Nephron progenitor cell (in vitro differentiated cells): ENCODE results near the gene ADAD1.

ENCODE experiments used
- DNase-seq: peaks from one replicate; pipeline ENCODE4 v3.0.0; 2021
- H3K27ac Mint-ChIP-seq: 2 replicates; pipeline ENCODE4 v1.8.0; 2021; ENCODE audit warnings: mild to moderate bottlenecking, moderate library complexity, mixed read lengths
- H3K27me3 Mint-ChIP-seq: 2 replicates; pipeline ENCODE4 v1.8.0; 2021; ENCODE audit warnings: mild to moderate bottlenecking, low read depth, mixed read lengths; ENCODE audit not compliant: poor library complexity
- H3K36me3 Mint-ChIP-seq: 2 replicates; pipeline ENCODE4 v1.8.0; 2021; ENCODE audit warnings: low read depth, mixed read lengths
- H3K4me1 Mint-ChIP-seq: 2 replicates; pipeline ENCODE4 v1.8.0; 2021; ENCODE audit warnings: mixed read lengths
- H3K4me3 Mint-ChIP-seq: 2 replicates; pipeline ENCODE4 v1.8.0; 2021; ENCODE audit warnings: mild to moderate bottlenecking, moderate library complexity, mixed read lengths
- H3K9me3 Mint-ChIP-seq: 2 replicates; pipeline ENCODE4 v1.8.0; 2021; ENCODE audit warnings: mild to moderate bottlenecking, moderate library complexity, mixed read lengths
- TF ChIP-seq, protein P1 (sequence below): fragments of 200-600 bp; sonication (generic); IDR thresholded peaks from 2 replicates; pipeline ENCODE4 v1.5.0; 2021; ENCODE audit warnings: antibody characterized with exemption

ADAD1 gene

DNA sequence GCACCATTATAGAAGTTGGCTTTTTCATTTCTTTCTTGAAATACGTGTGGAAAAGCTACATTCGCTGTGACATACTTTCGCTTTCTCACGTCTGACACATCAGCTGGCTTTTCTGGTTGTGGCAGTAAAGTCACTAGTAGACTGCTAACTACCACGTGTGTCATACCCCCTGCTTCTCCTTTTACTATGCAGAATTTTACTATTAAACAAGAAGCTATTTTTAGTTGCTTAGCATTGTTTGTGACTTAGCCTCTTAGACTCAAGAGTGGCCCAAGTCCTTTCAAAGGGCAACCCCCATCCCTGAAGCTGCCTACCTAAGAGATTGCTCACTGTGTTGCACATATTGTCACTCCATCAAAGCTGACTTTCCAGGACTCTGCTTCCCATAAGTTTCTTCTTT, 79.8 kb downstream of the ADAD1 start:
- H3K4me3 Mint-ChIP-seq = no peak overlapping the region
- H3K27me3 Mint-ChIP-seq = peaks cover 7% of the 10 kb centered on the region
- H3K4me1 Mint-ChIP-seq = no peaks in the 10 kb centered on the region
- peaks cover 10% of the 10 kb centered on the region for H3K9me3 Mint-ChIP-seq
- TF ChIP-seq, protein P1, sequence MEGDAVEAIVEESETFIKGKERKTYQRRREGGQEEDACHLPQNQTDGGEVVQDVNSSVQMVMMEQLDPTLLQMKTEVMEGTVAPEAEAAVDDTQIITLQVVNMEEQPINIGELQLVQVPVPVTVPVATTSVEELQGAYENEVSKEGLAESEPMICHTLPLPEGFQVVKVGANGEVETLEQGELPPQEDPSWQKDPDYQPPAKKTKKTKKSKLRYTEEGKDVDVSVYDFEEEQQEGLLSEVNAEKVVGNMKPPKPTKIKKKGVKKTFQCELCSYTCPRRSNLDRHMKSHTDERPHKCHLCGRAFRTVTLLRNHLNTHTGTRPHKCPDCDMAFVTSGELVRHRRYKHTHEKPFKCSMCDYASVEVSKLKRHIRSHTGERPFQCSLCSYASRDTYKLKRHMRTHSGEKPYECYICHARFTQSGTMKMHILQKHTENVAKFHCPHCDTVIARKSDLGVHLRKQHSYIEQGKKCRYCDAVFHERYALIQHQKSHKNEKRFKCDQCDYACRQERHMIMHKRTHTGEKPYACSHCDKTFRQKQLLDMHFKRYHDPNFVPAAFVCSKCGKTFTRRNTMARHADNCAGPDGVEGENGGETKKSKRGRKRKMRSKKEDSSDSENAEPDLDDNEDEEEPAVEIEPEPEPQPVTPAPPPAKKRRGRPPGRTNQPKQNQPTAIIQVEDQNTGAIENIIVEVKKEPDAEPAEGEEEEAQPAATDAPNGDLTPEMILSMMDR = no peak
- H3K27ac Mint-ChIP-seq = no peak overlapping the region
- no peaks in the 10 kb centered on the region for H3K36me3 Mint-ChIP-seq
- DNase-seq = no peak

DNA sequence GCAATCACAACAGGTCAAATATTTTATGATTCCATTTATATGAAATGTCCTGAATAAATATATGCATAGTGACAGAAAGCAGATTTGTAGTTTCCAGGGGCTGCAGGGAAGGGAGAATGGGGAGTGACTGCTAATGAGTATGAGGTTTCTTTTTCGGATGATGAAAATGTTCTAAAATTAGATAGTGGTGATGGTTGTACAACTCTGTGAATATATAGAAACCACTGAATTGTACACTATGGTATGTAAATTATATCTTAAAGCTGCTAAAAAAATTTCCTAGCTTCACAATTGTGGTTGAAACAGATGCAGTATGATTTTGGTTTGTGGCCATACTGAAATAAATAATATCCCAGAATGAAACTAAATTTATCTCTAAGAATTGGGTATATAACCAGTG, 90.6 kb downstream of the ADAD1 start:
- Mint-ChIP-seq H3K4me1 (no peaks in the 10 kb centered on the region), H3K9me3 (peaks cover 33% of the 10 kb centered on the region), H3K27me3 (no peaks in the 10 kb centered on the region), H3K36me3 (no peaks in the 10 kb centered on the region), H3K4me3 (no peak overlapping the region), H3K27ac (no peak overlapping the region)
- DNase-seq = no peak
- TF ChIP-seq, protein P1 = no peak

DNA sequence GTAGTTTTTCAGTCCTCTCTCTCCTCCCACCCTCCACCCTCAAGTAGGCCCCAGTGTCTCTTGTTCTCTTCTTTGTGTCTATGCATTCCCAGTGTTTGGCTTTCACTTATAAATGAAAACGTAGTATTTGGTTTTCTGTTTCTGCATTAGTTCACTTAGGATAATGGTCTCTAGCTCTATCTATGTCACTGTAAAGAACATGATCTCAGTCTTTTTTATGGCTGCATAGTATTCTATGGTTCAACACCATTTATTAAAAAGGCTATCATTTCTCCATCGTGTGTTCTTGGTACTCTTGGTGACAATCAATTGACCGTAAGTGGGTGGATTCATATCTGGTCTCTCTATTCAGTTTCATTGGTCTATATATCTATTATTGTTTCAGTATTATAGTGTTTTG, 96.4 kb downstream of the ADAD1 start:
- H3K27ac Mint-ChIP-seq = no peak overlapping the region
- no peaks in the 10 kb centered on the region for H3K27me3 Mint-ChIP-seq
- H3K36me3 Mint-ChIP-seq = no peaks in the 10 kb centered on the region
- no peak for DNase-seq
- TF ChIP-seq, protein P1 = no peak
- no peaks in the 10 kb centered on the region for H3K4me1 Mint-ChIP-seq
- H3K4me3 Mint-ChIP-seq = no peak overlapping the region
- peaks cover 4% of the 10 kb centered on the region for H3K9me3 Mint-ChIP-seq

DNA sequence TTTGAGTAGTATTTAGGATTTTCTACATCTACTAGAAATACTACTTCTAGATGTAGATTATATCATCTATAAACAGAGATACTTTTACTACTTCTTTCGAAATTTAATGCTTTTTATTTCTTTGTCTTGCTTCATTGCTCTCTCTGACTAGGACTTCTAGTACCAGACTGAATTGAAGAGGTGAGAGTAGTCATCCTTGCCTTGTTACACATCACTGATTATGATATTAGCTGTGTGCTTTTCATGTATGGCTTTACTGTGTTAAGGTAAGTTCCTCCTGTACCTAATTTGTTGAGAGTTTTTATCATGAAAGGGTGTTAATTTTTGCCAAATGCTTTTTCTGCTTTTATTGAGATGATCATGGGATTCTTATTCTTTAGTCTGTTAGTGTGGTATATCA, 97.3 kb downstream of the ADAD1 start:
- Mint-ChIP-seq H3K4me3 (no peak overlapping the region), H3K27ac (no peak overlapping the region)
- TF ChIP-seq, protein P1 = no peak

DNA sequence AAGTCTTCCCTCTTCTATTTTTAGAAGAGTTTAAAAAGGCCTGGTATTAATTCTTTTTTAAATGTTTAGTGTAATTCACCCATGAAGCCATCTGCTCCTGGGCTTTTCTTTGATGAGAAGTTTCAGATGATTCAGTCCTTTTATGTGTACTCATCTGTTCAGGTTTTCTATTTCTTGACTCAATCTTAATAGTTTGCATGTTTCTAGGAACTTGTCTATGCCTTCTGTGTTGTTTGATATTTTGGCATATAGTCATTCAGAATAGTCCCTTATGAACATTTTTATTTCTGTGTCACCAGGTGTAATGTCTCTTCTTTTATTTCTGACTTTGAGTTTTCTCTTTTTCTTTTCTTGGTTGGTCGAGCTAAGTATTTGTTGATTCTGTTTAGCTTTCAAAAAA, 97.9 kb downstream of the ADAD1 start:
- no peaks in the 10 kb centered on the region for H3K4me1 Mint-ChIP-seq
- H3K27me3 Mint-ChIP-seq = no peaks in the 10 kb centered on the region
- H3K9me3 Mint-ChIP-seq = no peaks in the 10 kb centered on the region
- no peak overlapping the region for H3K4me3 Mint-ChIP-seq
- TF ChIP-seq, protein P1 = no peak
- DNase-seq = no peak
- H3K27ac Mint-ChIP-seq = no peak overlapping the region
- no peaks in the 10 kb centered on the region for H3K36me3 Mint-ChIP-seq

More for the DNA sequence above, 97.3 kb downstream of the ADAD1 start:
- no peaks in the 10 kb centered on the region for H3K4me1 Mint-ChIP-seq
- H3K27me3 Mint-ChIP-seq = no peaks in the 10 kb centered on the region
- no peaks in the 10 kb centered on the region for H3K36me3 Mint-ChIP-seq
- DNase-seq = no peak
- H3K9me3 Mint-ChIP-seq = no peaks in the 10 kb centered on the region
